GM12892 (cell line): ENCODE data around the gene DUS1L.
A peak's percentile ranks its signal among the peaks of the same experiment; 100 is the strongest.

Source experiments
- POLR2A ChIP-seq: IDR thresholded peaks from 2 replicates; pipeline ENCODE4 v1.6.1; 2011; ENCODE audit warnings: low read depth, low read length, control low read depth
- POLR2AphosphoS5 ChIP-seq: IDR thresholded peaks from 2 replicates; pipeline ENCODE4 v1.6.1; 2011; ENCODE audit warnings: low read depth, low read length, control low read depth

- TF ChIP-seq POLR2AphosphoS5 (0 out of 2 replicates have a peak, but pooled peaks have one; percentile 34), POLR2A (no peak)
Measured at GRCh38 chr17:82065638-82066303, at the start of gene DUS1L.
